Fibroblast of lung (primary cell): ENCODE results near the gene BCL11A. TPM values are rescaled to one million over a fixed set of nuclear protein-coding genes. Genes with fewer than 3 reads are reported as not detected.

Experiments used
- DNase-seq, 2 donors: peaks; one replicate each; pipeline versions ENCODE4 v3.0.0 to v3.0.0-alpha.2; 2010; ENCODE audit warnings: low read depth in 2 of 2
- H2AFZ ChIP-seq: 2 replicates; pipeline ENCODE4 v1.5.1; 2012; ENCODE audit warnings: low read length, control low read depth, inconsistent platforms
- H3K27ac ChIP-seq: 2 replicates; pipeline ENCODE4 v1.5.1; 2011; ENCODE audit warnings: low read length, control low read depth; ENCODE audit not compliant: insufficient read depth
- H3K27me3 ChIP-seq: 2 replicates; pipeline ENCODE4 v1.5.1; 2011; ENCODE audit warnings: mild to moderate bottlenecking, low read length; ENCODE audit not compliant: control insufficient read depth, insufficient read depth
- H3K36me3 ChIP-seq: 2 replicates; pipeline ENCODE4 v1.5.1; 2011; ENCODE audit warnings: low read length; ENCODE audit not compliant: control insufficient read depth, insufficient read depth
- H3K4me1 ChIP-seq: 2 replicates; pipeline ENCODE4 v1.5.1; 2011; ENCODE audit warnings: low read length; ENCODE audit not compliant: control insufficient read depth, insufficient read depth; ENCODE audit errors: extremely low read depth
- H3K4me2 ChIP-seq: 2 replicates; pipeline ENCODE4 v1.5.1; 2011; ENCODE audit warnings: low read length, control low read depth; ENCODE audit not compliant: insufficient read depth; ENCODE audit errors: extremely low read depth
- H3K4me3 ChIP-seq, 4 experiments: fragments of 200-600 bp in 1 of 4; sonication (generic) in 1 of 4; replicated peaks in 1 of 4; 2 replicates each; pipeline ENCODE4 v1.5.1; 2011 to 2016; ENCODE audit warnings: low read length in 4 of 4, low read depth in 3 of 4, mild to moderate bottlenecking in 3 of 4, control low read depth in 2 of 4, inconsistent platforms in 1 of 4, mixed read lengths in 1 of 4; ENCODE audit not compliant: insufficient read depth in 1 of 4; ENCODE audit errors: control extremely low read depth in 1 of 4
- H3K79me2 ChIP-seq: 2 replicates; pipeline ENCODE4 v1.5.1; 2012; ENCODE audit warnings: mild to moderate bottlenecking, low read length, inconsistent platforms; ENCODE audit not compliant: control insufficient read depth, insufficient read depth
- H3K9ac ChIP-seq: 2 replicates; pipeline ENCODE4 v1.5.1; 2011; ENCODE audit warnings: mild to moderate bottlenecking, low read length, control low read depth; ENCODE audit not compliant: insufficient read depth
- H3K9me3 ChIP-seq: 2 replicates; pipeline ENCODE4 v1.5.1; 2012; ENCODE audit warnings: low read depth, low read length; ENCODE audit not compliant: control insufficient read depth, insufficient read depth
- H4K20me1 ChIP-seq: 2 replicates; pipeline ENCODE4 v1.5.1; 2011; ENCODE audit warnings: low read length; ENCODE audit not compliant: control insufficient read depth, insufficient read depth; ENCODE audit errors: extremely low read depth
- CTCF ChIP-seq, 2 donors: IDR thresholded peaks in 1 of 2; conservative IDR thresholded peaks in 1 of 2; 1 replicate in 1 of 2; 2 replicates in 1 of 2; pipeline ENCODE4 v1.5.1; 2011 to 2012; ENCODE audit warnings: low read length in 2 of 2, control low read depth in 1 of 2, inconsistent platforms in 1 of 2, low read depth in 1 of 2, mild to moderate bottlenecking in 1 of 2
- EZH2 ChIP-seq: IDR thresholded peaks from 2 replicates; pipeline ENCODE4 v1.5.1; 2012; ENCODE audit warnings: low read length, control low read depth, mild to moderate bottlenecking; ENCODE audit errors: missing control alignments
- polyA plus RNA-seq, 2 donors: library from polyadenylated mRNA; depleted of rRNA in 1 of 2; stranded (reverse) in 1 of 2; unstranded in 1 of 2; fragments of >200 nt; gene quantifications; 2 replicates each; pipeline ENCODE4 v1.2.1, GENCODE V29; 2011 to 2012; ENCODE audit warnings: missing spikeins in 1 of 2
- total RNA-seq: library from RNA; depleted of rRNA; stranded (reverse); fragments of >200 nt; gene quantifications from 2 replicates; pipeline ENCODE4 v1.2.1, GENCODE V29; 2014

The BCL11A gene
- total and polyA plus RNA-seq, 2 donors (not counting 1 experiment from before 2014, with no cell fraction given) = 0.09 to 0.17 TPM

- no peak overlapping the region for H3K4me2 ChIP-seq
- no peak overlapping the region for H3K9ac ChIP-seq
- no peaks in the 10 kb centered on the region for H3K9me3 ChIP-seq
- no peak overlapping the region for H2AFZ ChIP-seq
- no peaks in the 10 kb centered on the region for H3K27me3 ChIP-seq
- DNase-seq = no peak
- TF ChIP-seq CTCF (conservative IDR thresholded peaks at IDR 0.05 in 1 of 2, IDR thresholded peaks at IDR 0.05 in 1 of 2; ENCODE audit: low read depth in 1 of 2, low read length in 2 of 2) (no peak), EZH2 (no peak)
- H3K4me3 ChIP-seq = no peak overlapping the region
- no peaks in the 10 kb centered on the region for H3K4me1 ChIP-seq
- H3K79me2 ChIP-seq = no peaks in the 10 kb centered on the region
- no peaks in the 10 kb centered on the region for H3K36me3 ChIP-seq
- no peaks in the 10 kb centered on the region for H4K20me1 ChIP-seq
- H3K27ac ChIP-seq = no peak overlapping the region
These were observed 12.3 kb downstream of the BCL11A start for GRCh38 chr2:60541056-60541651.

GRCh38 chr2:60540074-60540473, 13.4 kb downstream of the BCL11A start:
- H3K4me1 ChIP-seq = no peaks in the 10 kb centered on the region
- no peak for DNase-seq
- H3K4me3 ChIP-seq = no peak overlapping the region
- H2AFZ ChIP-seq = no peak overlapping the region
- H4K20me1 ChIP-seq = no peaks in the 10 kb centered on the region
- TF ChIP-seq EZH2 (no peak), CTCF (conservative IDR thresholded peaks at IDR 0.05 in 1 of 2, IDR thresholded peaks at IDR 0.05 in 1 of 2; ENCODE audit: low read depth in 1 of 2, low read length in 2 of 2) (no peak)
- no peaks in the 10 kb centered on the region for H3K36me3 ChIP-seq
- no peak overlapping the region for H3K9ac ChIP-seq
- H3K4me2 ChIP-seq = no peak overlapping the region
- no peaks in the 10 kb centered on the region for H3K9me3 ChIP-seq
- H3K27me3 ChIP-seq = no peaks in the 10 kb centered on the region
- H3K27ac ChIP-seq = no peak overlapping the region
- no peaks in the 10 kb centered on the region for H3K79me2 ChIP-seq

DNA sequence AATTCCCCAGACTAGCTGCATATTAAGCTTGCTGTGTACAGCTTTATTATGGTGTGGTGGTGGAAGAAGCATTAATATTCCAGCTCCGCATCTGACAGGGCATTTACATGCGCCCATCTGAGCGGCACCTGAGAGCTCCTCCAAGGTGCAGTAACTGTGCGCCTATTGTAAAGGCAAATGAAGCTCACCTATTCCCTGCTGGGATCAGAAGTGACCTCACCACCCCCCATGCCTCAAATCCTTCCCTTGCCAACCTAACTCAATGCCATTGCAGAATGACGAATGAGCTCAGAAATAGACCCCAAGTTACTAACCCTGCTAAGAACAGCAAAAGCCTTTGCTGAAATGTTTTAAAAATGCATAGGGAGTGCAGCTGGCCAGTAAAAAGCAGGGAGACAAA, 14.3 kb downstream of the BCL11A start:
- Histone ChIP-seq H3K36me3 (no peaks in the 10 kb centered on the region), H3K4me2 (no peak overlapping the region), H3K9ac (no peak overlapping the region), H3K79me2 (no peaks in the 10 kb centered on the region), H3K27me3 (no peaks in the 10 kb centered on the region), H3K4me1 (no peaks in the 10 kb centered on the region), H2AFZ (no peak overlapping the region), H3K27ac (no peak overlapping the region), H3K9me3 (no peaks in the 10 kb centered on the region), H3K4me3 (no peak overlapping the region), H4K20me1 (no peaks in the 10 kb centered on the region)
- no peak for DNase-seq
- TF ChIP-seq CTCF (conservative IDR thresholded peaks at IDR 0.05 in 1 of 2, IDR thresholded peaks at IDR 0.05 in 1 of 2; ENCODE audit: low read depth in 1 of 2, low read length in 2 of 2) (no peak), EZH2 (no peak)
